Stomach smooth muscle (tissue), 2 donors: ENCODE measurements around the gene NTF4.
"Not testable (repeated sequence)": the region's sequence is repeated elsewhere in the genome, so short reads cannot be mapped to it uniquely, and the experiment has no call there.

Experiments used
- H3K27ac ChIP-seq: one replicate; pipeline ENCODE4 v1.7.0; 2013; ENCODE audit warnings: mild to moderate bottlenecking, low read length, inconsistent platforms
- H3K27me3 ChIP-seq, 2 donors: one replicate each; pipeline ENCODE4 v1.7.0; 2013; ENCODE audit warnings: low read length in 2 of 2; ENCODE audit not compliant: insufficient read depth in 2 of 2, control insufficient read depth in 1 of 2
- H3K36me3 ChIP-seq, 2 donors: one replicate each; pipeline ENCODE4 v1.7.0; 2013; ENCODE audit warnings: low read length in 2 of 2; ENCODE audit not compliant: control insufficient read depth in 2 of 2, insufficient read depth in 2 of 2
- H3K4me1 ChIP-seq: one replicate; pipeline ENCODE4 v1.7.0; 2013; ENCODE audit warnings: low read length; ENCODE audit not compliant: control insufficient read depth, insufficient read depth
- H3K4me3 ChIP-seq, 2 donors: one replicate each; pipeline ENCODE4 v1.7.0; 2013; ENCODE audit warnings: low read length in 2 of 2
- H3K9ac ChIP-seq, 2 donors: one replicate each; pipeline ENCODE4 v1.7.0; 2013; ENCODE audit warnings: low read length in 2 of 2, mild to moderate bottlenecking in 1 of 2
- H3K9me3 ChIP-seq, 2 donors: one replicate each; pipeline ENCODE4 v1.7.0; 2013; ENCODE audit warnings: low read length in 2 of 2; ENCODE audit not compliant: control insufficient read depth in 2 of 2
- donor health status: healthy.
- donor health status: Pancreatic carcinoma.

Gene NTF4

DNA sequence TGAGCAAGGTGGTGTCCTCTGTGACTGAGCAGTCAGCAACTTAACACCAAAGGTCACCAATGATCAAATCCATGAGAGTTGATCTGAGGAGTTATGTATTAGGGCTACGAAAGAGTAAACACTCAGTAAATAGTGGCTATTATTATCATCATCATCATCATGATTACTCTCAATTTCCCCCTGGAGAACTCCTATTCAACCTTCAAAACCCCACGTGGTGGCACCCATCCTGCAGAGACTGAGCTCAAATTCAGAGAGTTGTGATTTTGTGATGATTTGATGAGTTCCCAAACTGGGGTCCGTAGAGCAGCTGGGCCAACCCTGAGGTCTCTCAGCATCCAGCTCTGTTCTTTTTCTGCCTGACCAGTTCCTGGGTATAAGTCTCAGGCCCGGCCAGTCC is 14.8 kb downstream of the NTF4 start:
- not testable (repeated sequence) for H3K9me3 ChIP-seq, H3K4me3 ChIP-seq, H3K27ac ChIP-seq, H3K9ac ChIP-seq, H3K27me3 ChIP-seq, H3K36me3 ChIP-seq, H3K4me1 ChIP-seq

DNA sequence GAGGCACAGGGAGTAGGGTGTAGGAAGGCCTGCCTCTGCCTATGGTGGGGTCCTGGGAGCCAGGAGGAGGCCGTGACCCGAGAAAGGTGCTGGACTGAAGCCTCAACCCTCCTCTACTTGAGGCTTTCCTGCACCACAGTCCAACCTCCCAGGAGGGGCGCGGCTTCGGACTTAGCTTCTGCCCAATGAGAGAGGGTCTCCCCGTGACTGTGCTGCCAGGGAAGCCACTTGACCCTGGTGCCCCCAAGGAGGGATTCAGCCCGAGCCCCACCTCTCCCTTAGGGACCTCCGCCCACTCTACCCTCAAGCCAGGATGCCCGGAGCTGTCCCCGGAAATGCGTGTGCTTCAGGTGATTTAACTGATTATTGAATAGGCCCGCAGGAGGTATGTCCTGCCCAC is 15.6 kb downstream of the NTF4 start, which contains the start of gene CGB8:
TSS of gene CGB8 (minus strand) at position 101 of the 400 bp plus-strand sequence. CDS start 372 bp downstream, outside the sequence.
- not testable (repeated sequence) for H3K27me3 ChIP-seq, H3K9me3 ChIP-seq, H3K4me1 ChIP-seq, H3K27ac ChIP-seq, H3K36me3 ChIP-seq, H3K9ac ChIP-seq, H3K4me3 ChIP-seq

DNA sequence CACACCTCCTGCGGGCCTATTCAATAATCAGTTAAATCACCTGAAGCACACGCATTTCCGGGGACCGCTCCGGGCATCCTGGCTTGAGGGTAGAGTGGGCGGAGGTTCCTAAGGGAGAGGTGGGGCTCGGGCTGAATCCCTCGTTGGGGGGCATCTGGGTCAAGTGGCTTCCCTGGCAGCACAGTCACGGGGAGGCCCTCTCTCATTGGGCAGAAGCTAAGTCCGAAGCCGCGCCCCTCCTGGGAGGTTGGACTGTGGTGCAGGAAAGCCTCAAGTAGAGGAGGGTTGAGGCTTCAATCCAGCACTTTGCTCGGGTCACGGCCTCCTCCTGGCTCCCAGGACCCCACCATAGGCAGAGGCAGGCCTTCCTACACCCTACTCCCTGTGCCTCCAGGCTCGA is 21.1 kb downstream of the NTF4 start, which contains the start of gene CGB5:
TSS of gene CGB5 (plus strand) at position 301 of the 400 bp plus-strand sequence. CDS start 362 bp downstream, outside the sequence.
- H3K36me3 ChIP-seq, H3K27me3 ChIP-seq, H3K4me1 ChIP-seq, H3K9ac ChIP-seq, H3K27ac ChIP-seq, H3K9me3 ChIP-seq, H3K4me3 ChIP-seq: not testable (repeated sequence)

DNA sequence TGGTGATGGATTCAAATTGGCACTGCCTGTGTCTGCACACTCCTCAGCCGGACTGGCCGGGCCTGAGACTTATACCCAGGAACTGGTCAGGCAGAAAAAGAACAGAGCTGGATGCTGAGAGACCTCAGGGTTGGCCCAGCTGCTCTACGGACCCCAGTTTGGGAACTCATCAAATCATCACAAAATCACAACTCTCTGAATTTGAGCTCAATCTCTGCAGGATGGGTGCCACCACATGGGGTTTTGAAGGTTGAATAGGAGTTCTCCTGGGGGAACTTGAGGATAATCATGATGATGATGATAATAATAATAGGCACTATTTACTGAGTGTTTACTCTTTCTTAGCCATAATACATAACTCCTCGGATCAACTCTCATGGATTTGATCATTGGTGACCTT is 22.0 kb downstream of the NTF4 start:
- H3K9ac ChIP-seq, H3K4me1 ChIP-seq, H3K4me3 ChIP-seq: not testable (repeated sequence)

DNA sequence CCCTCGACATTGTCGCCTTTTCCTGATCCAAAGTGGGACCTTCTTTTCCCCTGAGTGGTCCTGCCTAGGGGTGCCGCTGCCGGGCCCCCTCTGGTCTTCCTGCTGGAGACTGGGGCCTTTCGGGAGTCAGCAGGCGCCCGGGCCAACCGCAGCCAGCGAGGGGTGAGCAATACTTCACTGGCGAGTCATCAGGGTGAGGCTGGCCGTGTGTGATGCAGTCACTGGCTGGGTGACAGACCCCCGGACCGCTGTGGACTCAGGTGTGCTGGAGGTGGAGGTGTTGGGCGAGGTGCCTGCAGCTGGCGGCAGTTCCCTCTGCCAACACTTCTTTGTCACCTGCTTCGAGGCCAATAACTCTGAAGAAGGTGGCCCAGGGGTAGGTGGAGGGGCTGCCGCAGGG is 22.4 kb downstream of the NTF4 start:
- Histone ChIP-seq H3K36me3 (no peaks in the 10 kb centered on the region), H3K27ac (no peak overlapping the region), H3K27me3 (no peaks in the 10 kb centered on the region), H3K9me3 (no peaks in the 10 kb centered on the region), H3K4me1 (no peaks in the 10 kb centered on the region), H3K4me3 (no peak overlapping the region), H3K9ac (no peak overlapping the region)

More for the DNA sequence above, 22.0 kb downstream of the NTF4 start:
- H3K9me3 ChIP-seq, H3K27ac ChIP-seq, H3K27me3 ChIP-seq, H3K36me3 ChIP-seq: not testable (repeated sequence)

DNA sequence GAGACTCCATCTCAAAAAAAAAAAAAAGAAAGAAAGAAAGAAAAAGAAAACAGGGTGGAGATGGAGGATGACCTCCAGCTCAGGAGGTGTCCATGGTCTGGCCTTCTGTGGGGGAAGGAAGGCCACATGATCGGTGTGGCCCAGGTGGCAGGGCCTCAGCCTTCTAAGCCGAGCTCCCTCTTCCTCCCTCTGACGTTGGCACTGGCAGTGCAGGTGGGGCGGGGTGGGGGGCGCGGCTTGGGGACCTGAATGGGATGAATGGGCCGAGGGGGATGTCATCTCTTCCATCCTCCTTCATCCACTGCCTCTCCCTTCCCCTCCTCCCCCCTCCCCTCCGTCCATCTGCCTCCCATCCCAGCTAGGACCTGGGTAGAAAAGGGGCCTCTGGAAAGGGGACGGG is 24.9 kb downstream of the NTF4 start:
- H3K9me3 ChIP-seq, H3K4me1 ChIP-seq, H3K27ac ChIP-seq, H3K27me3 ChIP-seq, H3K36me3 ChIP-seq, H3K4me3 ChIP-seq, H3K9ac ChIP-seq: not testable (repeated sequence)

DNA sequence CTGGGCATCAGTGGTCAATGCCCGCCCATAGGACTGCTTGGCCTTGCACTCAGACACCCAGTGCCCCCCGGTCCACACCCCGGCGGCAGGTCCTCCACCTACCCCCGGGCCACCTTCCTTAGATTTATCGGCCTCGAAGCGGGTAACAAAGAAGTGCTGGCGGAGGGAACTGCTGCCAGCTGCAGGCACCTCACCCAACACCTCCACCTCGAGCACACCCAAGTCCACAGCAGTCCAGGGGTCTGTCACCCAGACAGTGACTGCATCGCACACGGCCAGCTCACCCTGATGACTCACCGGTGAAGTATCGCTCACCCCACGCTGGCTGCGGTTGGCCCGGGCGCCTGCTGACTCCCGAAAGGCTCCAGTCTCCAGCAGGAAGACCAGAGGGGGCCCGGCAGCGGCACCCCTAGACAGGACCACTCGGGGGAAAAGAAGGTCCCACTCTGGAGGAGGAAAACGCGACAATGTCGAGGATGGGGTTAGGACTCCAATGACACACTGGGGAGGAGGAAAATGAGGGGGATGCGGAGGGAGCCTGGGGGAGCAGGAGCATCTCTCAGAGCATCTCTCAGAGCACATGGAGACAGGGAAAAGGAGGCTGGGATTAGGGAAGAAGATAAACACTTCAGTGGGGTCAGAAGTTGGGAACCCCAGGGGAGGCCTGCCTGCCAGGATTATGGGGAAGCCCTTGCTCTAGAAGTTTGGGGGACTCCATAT is 25.9 kb downstream of the NTF4 start:
- H3K4me3 ChIP-seq, H3K4me1 ChIP-seq, H3K9ac ChIP-seq, H3K27ac ChIP-seq, H3K27me3 ChIP-seq, H3K36me3 ChIP-seq, H3K9me3 ChIP-seq: not testable (repeated sequence)

DNA sequence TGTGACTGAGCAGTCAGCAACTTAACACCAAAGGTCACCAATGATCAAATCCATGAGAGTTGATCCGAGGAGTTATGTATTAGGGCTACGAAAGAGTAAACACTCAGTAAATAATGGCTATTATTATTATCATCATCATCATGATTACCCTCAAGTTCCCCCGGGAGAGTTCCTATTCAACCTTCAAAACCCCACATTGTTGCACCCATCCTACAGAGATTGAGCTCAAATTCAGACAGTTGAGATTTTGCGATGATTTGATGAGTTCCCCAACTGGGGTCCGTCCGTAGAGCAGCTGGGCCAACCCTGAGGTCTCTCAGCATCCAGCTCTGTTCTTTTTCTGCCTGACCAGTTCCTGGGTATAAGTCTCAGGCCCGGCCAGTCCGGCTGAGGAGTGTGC is 26.5 kb downstream of the NTF4 start:
- not testable (repeated sequence) for H3K27me3 ChIP-seq, H3K9ac ChIP-seq, H3K36me3 ChIP-seq, H3K4me3 ChIP-seq, H3K27ac ChIP-seq, H3K4me1 ChIP-seq, H3K9me3 ChIP-seq

DNA sequence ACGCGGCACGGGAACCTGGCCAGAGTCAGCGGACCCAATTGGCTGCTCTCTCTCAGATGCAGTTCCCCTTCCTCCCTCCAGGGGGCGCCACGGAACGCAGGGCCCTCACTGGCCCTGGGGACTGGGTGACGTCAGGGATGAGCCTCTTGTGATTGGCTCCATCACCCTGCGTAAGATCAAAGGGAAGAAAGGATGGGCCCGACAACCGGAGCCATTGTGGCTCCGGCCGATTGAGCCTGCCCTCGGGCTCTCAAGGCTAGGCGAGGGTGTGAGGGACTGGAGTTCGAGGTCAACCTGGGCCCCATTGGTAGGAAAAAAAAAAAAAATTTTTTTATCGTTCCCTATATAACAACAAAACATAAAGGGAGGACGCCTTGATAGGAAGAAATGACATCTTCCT is 27.8 kb downstream of the NTF4 start, which contains the start of gene CGB1:
TSS of gene CGB1 (minus strand) at position 81 of the 400 bp plus-strand sequence. CDS start 184 bp downstream, outside the sequence.
- H3K27me3 ChIP-seq, H3K4me1 ChIP-seq, H3K9me3 ChIP-seq, H3K27ac ChIP-seq, H3K4me3 ChIP-seq, H3K9ac ChIP-seq, H3K36me3 ChIP-seq: not testable (repeated sequence)

DNA sequence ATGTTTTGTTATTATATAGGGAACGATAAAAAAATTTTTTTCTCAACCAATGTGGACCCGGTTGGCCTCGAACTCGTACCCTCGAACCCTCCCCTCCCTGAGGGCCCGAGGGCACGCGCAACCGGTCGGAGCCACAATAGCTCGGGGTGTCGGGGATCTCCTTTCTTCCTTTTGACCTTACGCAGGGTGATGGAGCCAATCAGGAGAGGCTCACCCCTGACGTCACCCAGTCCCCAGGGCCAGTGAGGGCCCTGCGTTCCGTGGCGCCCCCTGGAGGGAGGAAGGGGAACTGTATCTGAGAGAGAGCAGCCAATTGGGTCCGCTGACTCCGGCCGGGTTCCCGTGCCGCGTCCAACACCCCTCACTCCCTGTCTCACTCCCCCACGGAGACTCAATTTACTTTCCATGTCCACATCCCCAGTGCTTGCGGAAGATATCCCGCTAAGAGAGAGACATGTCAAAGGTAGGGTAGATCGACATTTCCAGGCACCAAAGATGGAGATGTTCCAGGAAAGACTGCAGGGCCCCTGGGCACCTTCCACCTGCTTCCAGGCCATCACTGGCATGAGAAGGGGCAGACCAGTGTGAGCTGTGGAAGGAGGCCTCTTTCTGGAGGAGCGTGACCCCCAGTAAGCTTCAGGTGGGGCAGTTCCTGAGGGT is 32.8 kb downstream of the NTF4 start, which contains the start of gene CGB2:
TSS of gene CGB2 (plus strand) at position 249 of the 660 bp plus-strand sequence. CDS start at position 455, 206 bp downstream.
- H3K9me3 ChIP-seq, H3K36me3 ChIP-seq, H3K27me3 ChIP-seq, H3K27ac ChIP-seq, H3K4me3 ChIP-seq, H3K9ac ChIP-seq, H3K4me1 ChIP-seq: not testable (repeated sequence)

DNA sequence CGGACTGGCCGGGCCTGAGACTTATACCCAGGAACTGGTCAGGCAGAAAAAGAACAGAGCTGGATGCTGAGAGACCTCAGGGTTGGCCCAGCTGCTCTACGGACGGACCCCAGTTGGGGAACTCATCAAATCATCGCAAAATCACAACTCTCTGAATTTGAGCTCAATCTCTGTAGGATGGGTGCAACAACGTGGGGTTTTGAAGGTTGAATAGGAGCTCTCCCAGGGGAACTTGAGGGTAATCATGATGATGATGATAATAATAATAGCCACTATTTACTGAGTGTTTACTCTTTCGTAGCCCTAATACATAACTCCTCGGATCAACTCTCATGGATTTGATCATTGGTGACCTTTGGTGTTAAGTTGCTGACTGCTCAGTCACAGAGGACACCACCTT is 34.3 kb downstream of the NTF4 start:
- not testable (repeated sequence) for H3K4me1 ChIP-seq, H3K9me3 ChIP-seq, H3K4me3 ChIP-seq, H3K27me3 ChIP-seq, H3K27ac ChIP-seq, H3K36me3 ChIP-seq, H3K9ac ChIP-seq
